Stomach (tissue), 4 donors: ENCODE data around the gene KCNQ5.

ENCODE experiments used
- CTCF ChIP-seq, 7 experiments: fragments of 450-650 bp in 4 of 7; fragments of 200-600 bp in 3 of 7; sonication (generic) in 3 of 7; IDR thresholded peaks; one replicate each; pipeline ENCODE4 v1.5.1; 2016 to 2019; ENCODE audit warnings: antibody characterized with exemption in 7 of 7, control low read depth in 2 of 7, mild to moderate bottlenecking in 1 of 7
- POLR2A ChIP-seq, 4 donors: fragments of 450-650 bp; IDR thresholded peaks; one replicate each; pipeline ENCODE4 v1.6.1; 2016; ENCODE audit warnings: antibody characterized with exemption in 4 of 4, control low read depth in 2 of 4, mild to moderate bottlenecking in 1 of 4, moderate library complexity in 1 of 4
- POLR2AphosphoS5 ChIP-seq, 3 donors: sonication (generic); formaldehyde crosslinking; IDR thresholded peaks; one replicate each; pipeline ENCODE4 v1.6.1; 2016; ENCODE audit warnings: antibody characterized with exemption in 3 of 3

GRCh38 chr6:72811971-72812421 is 190.1 kb downstream of the KCNQ5 start:
- TF ChIP-seq CTCF (IDR thresholded peaks at IDR 0.05) (no peak), POLR2AphosphoS5 (IDR thresholded peaks at IDR 0.05) (no peak), POLR2A (IDR thresholded peaks at IDR 0.05) (no peak)
